Right ventricle myocardium inferior (tissue), 1 donor: ENCODE results near the gene UGT1A3. TPM values are rescaled to one million over a fixed set of nuclear protein-coding genes. Genes with fewer than 3 reads are reported as not detected.
"Not testable (repeated sequence)": the region's sequence is repeated elsewhere in the genome, so short reads cannot be mapped to it uniquely, and the experiment has no call there.

Experiments used
- ATAC-seq: fragments of 200-7000 bp; cut with Tn5 transposase; one replicate; pipeline ENCODE4 v1.9.1; 2020; ENCODE audit warnings: mild to moderate bottlenecking, moderate library complexity
- DNase-seq: peaks from one replicate; pipeline ENCODE4 v3.0.0; 2021; ENCODE audit errors: missing footprints
- intact Hi-C: fragments of 100-400 bp; cut with DNase I; formaldehyde crosslinking; loops from one replicate; pipeline ENCODE4 v1.11.0; 2022
- total RNA-seq: library from RNA; stranded (reverse); fragmentation: NEBNext Ultra II Directional; extraction: Animal tissue kit (Norgen Biotek cat#: 25700); gene quantifications from one replicate; pipeline ENCODE4 v1.2.1, GENCODE V29; 2021
- donor health status: DM: no; HTN: yes; CAD: no; lungs with severe emphysema.

Gene UGT1A3
- total RNA-seq, 1 donor from 2014 or later: not detected

DNA sequence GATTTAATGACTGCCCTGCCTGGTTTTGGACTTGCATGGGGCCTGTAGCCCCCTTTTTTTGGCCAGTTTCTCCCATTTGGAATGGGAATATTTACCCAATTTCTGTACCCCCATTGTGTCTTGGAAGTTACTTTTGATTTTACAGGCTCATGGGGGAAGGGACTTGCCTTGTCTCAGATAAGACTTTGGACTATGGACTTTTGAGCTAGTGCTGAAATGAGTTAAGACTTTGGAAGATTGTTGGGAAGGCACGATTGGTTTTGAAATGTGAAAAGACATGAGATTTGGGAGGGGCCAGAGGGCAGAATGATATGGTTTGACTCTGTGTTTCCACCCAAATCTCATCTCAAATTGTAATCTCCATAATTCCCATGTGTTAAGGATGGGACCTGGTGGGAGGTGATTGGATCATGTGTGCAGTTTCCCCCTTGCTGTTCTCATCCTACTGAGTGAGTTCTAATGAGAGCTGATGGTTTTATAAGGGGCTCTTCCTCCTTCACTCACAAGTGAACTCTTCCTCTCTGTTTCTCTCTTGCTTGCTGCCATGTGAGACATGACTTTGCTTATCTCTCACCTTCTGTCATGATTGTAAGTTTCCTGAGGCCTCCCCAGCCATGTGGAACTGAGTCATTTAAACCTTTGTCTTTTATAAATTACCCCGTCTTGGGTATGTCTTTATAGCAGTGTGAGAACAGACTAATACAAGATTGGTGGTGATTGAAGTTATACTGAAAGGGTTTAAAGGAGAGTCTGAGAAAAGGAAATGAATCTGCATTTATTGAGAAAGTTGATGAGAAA, 22.6 kb downstream of the UGT1A3 start:
- DNase-seq, ATAC-seq, intact Hi-C loops: not testable (repeated sequence)

DNA sequence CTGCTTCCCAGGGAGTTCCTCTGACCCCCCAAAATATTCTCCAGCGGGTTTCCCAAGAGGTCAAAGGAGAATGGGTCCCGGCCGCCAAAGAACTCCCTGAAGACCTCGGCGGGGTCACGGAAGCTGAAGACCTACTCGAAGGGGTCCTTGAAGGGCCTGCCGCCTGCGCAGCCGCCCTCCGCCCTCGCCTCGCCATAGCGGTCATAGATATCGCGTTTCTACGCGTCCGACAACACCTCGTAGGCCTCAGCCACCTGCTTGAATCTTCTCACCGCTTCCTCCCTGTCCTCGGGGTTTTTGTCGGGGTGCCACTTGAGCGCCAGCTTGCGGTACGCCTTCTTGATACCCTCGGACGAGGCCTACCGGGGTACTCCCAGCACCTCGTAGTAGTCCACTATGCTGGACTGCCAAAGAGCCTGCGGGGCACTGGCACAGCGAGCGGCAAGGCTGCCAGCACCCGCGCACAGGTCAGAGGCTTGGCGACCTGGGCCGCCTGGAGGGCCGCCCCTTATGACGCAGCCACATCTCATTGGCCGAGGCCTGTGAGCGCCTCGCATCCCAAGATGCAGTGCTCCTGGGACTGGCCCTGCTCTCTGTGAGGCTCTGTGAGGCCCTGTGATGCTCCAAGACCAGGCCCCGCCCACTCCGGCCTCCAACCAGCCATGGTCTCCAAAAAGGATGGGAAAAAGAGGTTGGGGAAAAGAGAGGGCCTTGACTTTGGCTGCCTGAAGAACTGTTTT, 26.2 kb downstream of the UGT1A3 start:
- intact Hi-C loops: no loop called here
- ATAC-seq: no peak
- no peak for DNase-seq

DNA sequence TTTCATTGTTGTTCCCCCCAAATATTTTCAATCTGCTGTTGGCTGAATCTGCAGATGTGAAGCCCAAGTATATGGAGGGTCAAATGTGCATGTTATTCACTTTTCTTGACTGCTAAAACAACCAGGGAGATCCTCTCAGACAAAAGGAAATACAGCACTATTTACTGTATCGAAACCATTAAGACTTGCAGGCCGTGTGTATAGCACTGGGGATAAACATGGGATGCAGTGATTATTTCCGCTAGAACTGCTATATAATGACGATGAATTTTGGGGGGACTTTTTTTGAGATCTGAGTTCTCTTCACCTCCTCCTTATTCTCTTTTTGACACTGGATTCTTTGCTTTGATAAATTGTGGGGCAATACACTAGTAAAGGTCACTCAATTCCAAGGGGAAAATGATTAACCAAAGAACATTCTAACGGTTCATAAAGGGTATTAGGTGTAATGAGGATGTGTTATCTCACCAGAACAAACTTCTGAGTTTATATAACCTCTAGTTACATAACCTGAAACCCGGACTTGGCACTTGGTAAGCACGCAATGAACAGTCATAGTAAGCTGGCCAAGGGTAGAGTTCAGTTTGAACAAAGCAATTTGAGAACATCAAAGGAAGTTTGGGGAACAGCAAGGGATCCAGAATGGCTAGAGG, 27.7 kb downstream of the UGT1A3 start:
- ATAC-seq (no peak), DNase-seq (no peak)
- intact Hi-C loops: no loop called here

- DNase-seq: no peak
- no peak for ATAC-seq
- intact Hi-C loops: no loop called here
Observed at GRCh38 chr2:233758141-233758540, 29.3 kb downstream of the UGT1A3 start.

GRCh38 chr2:233758849-233759248, 30.0 kb downstream of the UGT1A3 start:
- DNase-seq: no peak
- intact Hi-C loops: no loop called here
- ATAC-seq: no peak

DNA sequence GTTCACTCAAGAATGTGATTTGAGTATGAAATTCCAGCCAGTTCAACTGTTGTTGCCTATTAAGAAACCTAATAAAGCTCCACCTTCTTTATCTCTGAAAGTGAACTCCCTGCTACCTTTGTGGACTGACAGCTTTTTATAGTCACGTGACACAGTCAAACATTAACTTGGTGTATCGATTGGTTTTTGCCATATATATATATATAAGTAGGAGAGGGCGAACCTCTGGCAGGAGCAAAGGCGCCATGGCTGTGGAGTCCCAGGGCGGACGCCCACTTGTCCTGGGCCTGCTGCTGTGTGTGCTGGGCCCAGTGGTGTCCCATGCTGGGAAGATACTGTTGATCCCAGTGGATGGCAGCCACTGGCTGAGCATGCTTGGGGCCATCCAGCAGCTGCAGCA, 31.2 kb downstream of the UGT1A3 start, which contains the start of gene UGT1A1:
Gene UGT1A1 (plus strand): TSS at position 228 of the 400 bp plus-strand sequence. CDS start 18 bp downstream, at position 246.
- ATAC-seq (no peak), DNase-seq (no peak)
- intact Hi-C loops: no loop called here

- DNase-seq (no peak), ATAC-seq (no peak)
- intact Hi-C loops: no loop called here
Observed at GRCh38 chr2:233761040-233761769, 32.4 kb downstream of the UGT1A3 start.

DNA sequence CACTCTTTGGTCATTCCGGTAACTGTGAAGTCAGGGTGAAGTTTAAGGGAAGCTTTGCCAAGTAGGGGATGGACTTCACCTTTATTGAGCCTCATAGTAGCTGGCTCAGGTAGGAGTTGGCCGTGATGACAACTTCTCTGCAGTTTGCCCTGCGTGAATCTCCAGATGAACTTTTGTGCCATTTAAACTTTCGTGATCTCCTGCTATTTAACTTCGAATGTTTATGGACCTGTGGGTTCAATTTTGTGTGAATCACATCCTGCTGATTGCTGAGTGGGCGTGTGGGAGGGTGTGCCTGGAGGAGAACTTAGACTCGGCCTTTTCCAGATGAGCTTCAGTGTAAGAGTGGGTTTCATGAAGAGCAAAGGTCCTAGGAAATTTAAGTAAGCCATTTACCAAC, 35.4 kb downstream of the UGT1A3 start:
- intact Hi-C loops: no loop called here
- ATAC-seq: no peak

DNA sequence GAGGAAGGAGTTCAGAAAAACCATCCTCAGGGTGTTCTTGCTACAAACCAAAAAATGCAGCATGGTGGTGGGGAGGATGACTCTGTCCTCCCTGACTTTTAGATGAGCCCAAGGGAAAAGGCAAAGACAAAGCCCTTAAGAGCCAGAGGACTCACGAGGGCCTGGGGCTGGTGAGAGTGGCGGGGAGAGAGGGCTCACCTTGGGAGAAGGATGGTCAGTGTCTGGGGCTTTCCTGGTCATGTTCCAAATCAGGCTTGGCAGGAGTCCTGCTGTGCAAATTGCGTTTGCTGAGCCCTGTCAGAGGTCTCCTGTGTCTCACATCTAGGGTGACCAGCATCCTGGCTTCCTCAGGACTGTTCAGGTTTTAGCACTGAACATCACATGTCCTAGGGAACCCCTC, 35.9 kb downstream of the UGT1A3 start:
- DNase-seq: no peak
- no peak for ATAC-seq
- intact Hi-C loops: no loop called here

More for the DNA sequence above, 35.4 kb downstream of the UGT1A3 start:
- no peak for DNase-seq

DNA sequence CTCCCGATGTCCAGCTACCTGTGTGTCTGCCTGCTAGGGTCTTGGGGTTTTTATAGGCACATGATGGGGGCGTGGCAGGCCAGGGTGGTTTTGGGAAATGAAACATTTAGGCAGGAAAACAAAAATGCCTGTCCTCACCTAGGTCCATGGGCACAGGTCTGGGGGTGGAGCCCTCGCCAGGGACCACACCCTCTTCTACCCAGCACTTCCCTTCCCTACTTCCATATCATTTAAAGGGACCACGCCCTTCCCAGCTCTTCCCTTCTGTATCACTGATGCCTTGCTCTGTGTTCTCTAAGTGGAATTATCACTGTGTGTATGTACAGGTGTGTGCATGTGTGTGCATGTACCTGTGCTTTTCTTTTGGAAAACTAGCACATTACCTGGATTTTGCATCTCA, 37.6 kb downstream of the UGT1A3 start:
- intact Hi-C loops: no loop called here
- DNase-seq: no peak
- no peak for ATAC-seq

- no peak for DNase-seq
- ATAC-seq: no peak
- intact Hi-C loops: no loop called here
Observed at GRCh38 chr2:233768076-233768475, 39.2 kb downstream of the UGT1A3 start.

- intact Hi-C loops: no loop called here
- DNase-seq (no peak), ATAC-seq (no peak)
Observed at GRCh38 chr2:233769260-233769659, 40.4 kb downstream of the UGT1A3 start.

GRCh38 chr2:233772153-233772552, 43.3 kb downstream of the UGT1A3 start:
- DNase-seq (no peak), ATAC-seq (no peak)
- intact Hi-C loops: no loop called here

GRCh38 chr2:233772583-233772982, 43.7 kb downstream of the UGT1A3 start:
- ATAC-seq: no peak
- no peak for DNase-seq
- intact Hi-C loops: no loop called here

DNA sequence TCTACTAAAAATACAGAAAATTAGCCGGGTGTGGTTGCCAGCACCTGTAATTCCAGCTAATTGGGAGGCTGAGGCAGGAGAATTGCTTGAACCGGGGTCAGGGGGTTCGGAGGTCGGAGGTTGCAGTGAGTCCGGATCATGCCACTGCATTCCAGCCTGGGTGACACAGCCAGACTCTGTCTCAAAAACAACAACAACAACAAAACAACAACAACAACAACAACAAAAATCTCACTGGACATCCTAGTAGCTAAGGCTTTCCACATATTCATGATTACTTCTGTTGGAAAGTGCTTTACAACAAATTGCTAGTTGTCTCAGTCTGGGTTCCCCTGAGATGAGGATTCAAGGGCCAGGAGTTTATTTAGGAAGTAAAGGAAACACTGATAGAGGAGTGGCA, 45.0 kb downstream of the UGT1A3 start:
- DNase-seq: no peak
- no peak for ATAC-seq
- intact Hi-C loops: no loop called here

GRCh38 chr2:233775414-233775813, 46.6 kb downstream of the UGT1A3 start:
- ATAC-seq: no peak
- intact Hi-C loops: no loop called here
- no peak for DNase-seq

- DNase-seq (no peak), ATAC-seq (no peak)
- intact Hi-C loops: no loop called here
Observed at GRCh38 chr2:233778030-233778429, 49.2 kb downstream of the UGT1A3 start, which contains the start of gene MROH2A. Gene MROH2A, plus strand, starts transcription at chr2:233778330. Its CDS starts 1,029 bp downstream, at chr2:233779359.

DNA sequence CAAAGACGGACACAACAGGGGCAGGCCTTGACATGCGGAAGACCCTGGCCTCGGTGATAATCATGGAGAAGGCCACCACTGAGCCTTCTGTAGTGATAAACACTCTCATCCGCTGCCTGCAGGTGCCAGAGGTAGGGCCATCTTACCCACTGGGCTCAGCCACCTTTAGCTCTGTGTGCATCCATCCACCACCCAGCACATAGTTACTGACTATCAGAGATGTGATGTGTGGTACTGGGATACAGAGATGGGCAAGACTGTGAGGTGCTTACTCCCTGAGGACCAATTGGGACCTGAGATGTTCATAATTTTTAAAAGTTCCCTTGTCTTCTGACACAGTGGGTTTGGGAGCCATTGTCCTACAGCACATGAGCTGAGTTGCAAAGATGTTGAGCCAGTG, 50.9 kb downstream of the UGT1A3 start:
- DNase-seq: no peak
- intact Hi-C loops: no loop called here
- ATAC-seq: no peak

- no peak for ATAC-seq
- intact Hi-C loops: no loop called here
- no peak for DNase-seq
Observed at GRCh38 chr2:233780771-233781170, 51.9 kb downstream of the UGT1A3 start.
